ENCODE measurements around the gene ABO.
A peak's percentile ranks its signal among the peaks of the same experiment; 100 is the strongest.
"Not testable (repeated sequence)": the region's sequence is repeated elsewhere in the genome, so short reads cannot be mapped to it uniquely, and the experiment has no call there.

The ABO gene

GRCh38 chr9:133238851-133239532 lies 36.0 kb downstream of the ABO start:
- peak; percentile 90 to 94 (median 93) for DNase-seq

- peak; percentile 37 to 48 (median 40) for DNase-seq
Measured at GRCh38 chr9:133238272-133238850, 36.6 kb downstream of the ABO start.

- no peak for DNase-seq
Measured at GRCh38 chr9:133237035-133237731, 37.8 kb downstream of the ABO start.

GRCh38 chr9:133236291-133237034 lies 38.5 kb downstream of the ABO start:
- DNase-seq: not testable (repeated sequence)

GRCh38 chr9:133235549-133236222 lies 39.3 kb downstream of the ABO start:
- DNase-seq: no peak

- DNase-seq: no peak
Measured at GRCh38 chr9:133234577-133235322, 40.3 kb downstream of the ABO start.

- DNase-seq: no peak
Measured at GRCh38 chr9:133233681-133234432, 41.1 kb downstream of the ABO start.

- not testable (repeated sequence) for DNase-seq
Measured at GRCh38 chr9:133231934-133232568, 43.0 kb downstream of the ABO start.

- not testable (repeated sequence) for DNase-seq
Measured at GRCh38 chr9:133230514-133230913, 44.5 kb downstream of the ABO start.

- DNase-seq: no peak
Measured at GRCh38 chr9:133230093-133230492, 44.9 kb downstream of the ABO start.

GRCh38 chr9:133228474-133229193 lies 46.4 kb downstream of the ABO start:
- DNase-seq: not testable (repeated sequence)

- not testable (repeated sequence) for DNase-seq
Measured at GRCh38 chr9:133227996-133228395, 47.0 kb downstream of the ABO start.

- no peak for DNase-seq
Measured at GRCh38 chr9:133227242-133227860, 47.6 kb downstream of the ABO start.

- no peak for DNase-seq
Measured at GRCh38 chr9:133226219-133227171, 48.5 kb downstream of the ABO start.

GRCh38 chr9:133225171-133226011 lies 49.6 kb downstream of the ABO start:
- DNase-seq: no peak

- DNase-seq: no peak
Measured at GRCh38 chr9:133224762-133225161, 50.2 kb downstream of the ABO start.

GRCh38 chr9:133223159-133223756 lies 51.7 kb downstream of the ABO start:
- DNase-seq: not testable (repeated sequence)
